ENCODE data around the gene ZBTB38. TPM values are rescaled to one million over a fixed set of nuclear protein-coding genes. Genes with fewer than 3 reads are reported as not detected.

ZBTB38 gene
- total RNA-seq, 1 experiment from 2014 or later, result 12.3 TPM

DNA sequence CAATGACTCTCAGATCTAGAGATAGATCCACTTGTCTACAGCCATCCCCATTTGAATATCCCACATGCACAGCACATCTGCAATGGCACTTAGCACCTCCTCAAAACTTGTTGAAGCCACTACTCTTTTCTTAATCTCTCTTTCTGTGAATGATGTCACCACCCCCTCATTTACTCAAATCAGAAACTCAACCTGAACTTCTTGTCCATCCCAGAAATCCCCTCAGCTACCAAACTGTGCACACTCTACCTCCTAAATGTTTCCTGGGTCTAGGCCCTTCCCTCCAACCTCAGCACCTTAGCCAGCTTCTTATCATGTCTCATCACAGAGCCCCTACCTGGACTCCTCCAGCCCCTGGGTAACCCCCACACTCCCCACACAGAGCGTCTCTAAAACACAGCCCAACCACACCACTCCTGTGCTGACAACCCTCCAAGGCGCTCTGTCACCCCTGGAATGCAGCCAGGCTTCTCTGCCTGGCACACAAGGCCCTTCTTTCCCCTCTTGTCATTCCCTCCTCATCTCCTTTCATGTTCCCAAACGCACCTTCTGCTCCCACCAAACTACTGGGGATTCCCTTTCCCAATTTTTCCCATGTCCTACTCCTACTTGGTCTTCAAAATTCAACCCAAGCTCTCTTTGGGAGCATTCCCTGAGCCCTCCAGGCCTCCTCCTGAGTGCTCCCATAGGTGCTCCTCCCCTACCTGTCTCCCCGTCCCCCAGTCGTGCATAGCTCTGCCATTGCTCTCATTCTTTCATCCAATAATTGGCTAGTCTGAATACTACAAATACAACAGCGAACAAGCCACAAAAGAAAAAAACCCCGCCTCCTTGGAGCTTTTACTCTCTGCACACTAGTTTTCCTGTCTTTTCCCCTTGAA is 39.8 kb upstream of the ZBTB38 start:
- Mint-ChIP-seq H3K4me1 (peaks cover 20% of the 10 kb centered on the region), H3K36me3 (no peaks in the 10 kb centered on the region), H3K9me3 (no peaks in the 10 kb centered on the region), H3K27ac (no peak overlapping the region), H3K27me3 (ENCODE audit: low read depth) (no peaks in the 10 kb centered on the region), H3K4me3 (no peak overlapping the region)
- ATAC-seq, result no peak
- no peak for DNase-seq (ENCODE audit: low spot score)
- CTCF ChIA-PET, result no interaction called here
- POLR2A ChIA-PET, result no interaction called here
- TF ChIP-seq ETV6 (CRISPR knock-in tag; IDR thresholded peaks at IDR 0.05), result no peak

DNA sequence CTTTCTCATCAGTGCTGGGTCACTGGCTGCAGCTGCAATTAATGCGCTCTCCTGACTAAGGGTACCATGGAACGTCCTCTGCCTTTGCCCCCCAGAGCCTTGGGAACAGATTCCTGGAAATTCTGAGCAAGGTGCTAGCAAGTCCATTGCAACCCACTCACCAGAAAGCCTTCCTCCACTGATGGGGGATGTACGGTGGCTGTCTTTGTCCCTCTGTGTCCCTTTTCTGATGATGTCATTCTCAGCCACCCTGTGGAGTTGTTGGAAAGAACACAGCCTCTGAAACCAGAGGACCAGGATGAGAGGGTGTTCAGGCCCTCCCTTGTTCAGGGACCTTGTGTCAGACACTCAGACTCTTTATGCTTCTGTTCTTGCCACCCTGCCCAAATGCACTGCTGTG is 38.1 kb upstream of the ZBTB38 start:
- CTCF ChIA-PET, result no interaction called here
- Mint-ChIP-seq H3K36me3 (no peaks in the 10 kb centered on the region), H3K4me3 (no peak overlapping the region), H3K9me3 (no peaks in the 10 kb centered on the region), H3K27me3 (ENCODE audit: low read depth) (no peaks in the 10 kb centered on the region), H3K27ac (no peak overlapping the region), H3K4me1 (peaks cover 30% of the 10 kb centered on the region)
- no peak for TF ChIP-seq SP1 (CRISPR knock-in tag; conservative IDR thresholded peaks at IDR 0.05)
- TF ChIP-seq ESRRA (CRISPR knock-in tag; IDR thresholded peaks at IDR 0.05; ENCODE audit: borderline replicate concordance), result no peak
- TF ChIP-seq NR2C2 (CRISPR knock-in tag; IDR thresholded peaks at IDR 0.05), result no peak
- TF ChIP-seq MLX (CRISPR knock-in tag; IDR thresholded peaks at IDR 0.05), result no peak
- POLR2A ChIA-PET, result interaction anchor here (0.5 to 0.6 kb wide), 2 partner anchors 350 to 545 kb away, joined by 4 to 9 read pairs; no protein-coding TSS in a partner anchor
- DNase-seq (ENCODE audit: low spot score) (no peak), ATAC-seq (no peak)

DNA sequence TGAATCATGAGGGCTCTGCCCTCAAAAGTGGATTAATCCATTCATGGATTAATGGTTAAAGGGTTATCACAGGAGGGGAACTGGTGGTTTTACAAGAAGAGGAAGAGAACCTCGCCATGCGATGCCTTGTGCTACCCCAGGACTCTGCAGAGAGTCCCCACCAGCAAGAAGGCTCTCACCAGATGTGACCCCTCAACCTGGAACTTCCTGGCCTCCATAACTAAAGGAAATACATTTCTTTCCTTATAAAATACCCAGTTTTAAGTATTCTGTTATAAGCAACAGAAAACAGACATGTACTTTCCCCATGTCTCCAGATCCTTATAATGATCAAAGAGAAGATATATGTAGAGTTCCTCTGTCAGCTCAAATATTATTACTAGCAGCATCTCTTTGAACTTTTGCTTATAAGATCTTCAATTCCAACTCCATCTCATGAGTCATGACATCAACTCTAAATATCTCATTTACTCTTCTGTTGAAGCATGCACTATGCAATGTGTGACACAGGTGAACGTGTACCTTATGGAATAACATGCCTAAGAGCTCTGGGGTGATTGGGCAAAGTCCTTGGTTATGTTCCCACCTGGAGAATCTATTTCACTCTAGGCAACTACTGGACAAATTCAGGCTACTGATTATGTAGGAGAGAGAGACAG is 37.5 kb upstream of the ZBTB38 start:
- ChIA-PET POLR2A (interaction anchor here (0.6 kb wide), 1 partner anchor 349 kb away, joined by 9 read pairs; no protein-coding TSS in a partner anchor), CTCF (interaction anchor here (1.8 kb wide), 1 partner anchor 22 kb away, joined by 4 read pairs; no protein-coding TSS in a partner anchor)
- peaks cover 32% of the 10 kb centered on the region for H3K4me1 Mint-ChIP-seq
- no peak overlapping the region for H3K27ac Mint-ChIP-seq
- no peaks in the 10 kb centered on the region for H3K36me3 Mint-ChIP-seq
- H3K27me3 Mint-ChIP-seq (ENCODE audit: low read depth), result no peaks in the 10 kb centered on the region
- no peak overlapping the region for H3K4me3 Mint-ChIP-seq
- no peaks in the 10 kb centered on the region for H3K9me3 Mint-ChIP-seq
- ATAC-seq (no peak), DNase-seq (ENCODE audit: low spot score) (no peak)
- TF ChIP-seq, protein P1, sequence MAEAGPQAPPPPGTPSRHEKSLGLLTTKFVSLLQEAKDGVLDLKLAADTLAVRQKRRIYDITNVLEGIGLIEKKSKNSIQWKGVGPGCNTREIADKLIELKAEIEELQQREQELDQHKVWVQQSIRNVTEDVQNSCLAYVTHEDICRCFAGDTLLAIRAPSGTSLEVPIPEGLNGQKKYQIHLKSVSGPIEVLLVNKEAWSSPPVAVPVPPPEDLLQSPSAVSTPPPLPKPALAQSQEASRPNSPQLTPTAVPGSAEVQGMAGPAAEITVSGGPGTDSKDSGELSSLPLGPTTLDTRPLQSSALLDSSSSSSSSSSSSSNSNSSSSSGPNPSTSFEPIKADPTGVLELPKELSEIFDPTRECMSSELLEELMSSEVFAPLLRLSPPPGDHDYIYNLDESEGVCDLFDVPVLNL (CRISPR knock-in tag; IDR thresholded peaks at IDR 0.05; ENCODE audit: borderline replicate concordance, low read depth), result no peak
- TF ChIP-seq ZNF121 (CRISPR knock-in tag; IDR thresholded peaks at IDR 0.05) (no peak), HMGA2 (CRISPR knock-in tag; IDR thresholded peaks at IDR 0.05) (no peak), ZBTB21 (CRISPR knock-in tag; IDR thresholded peaks at IDR 0.05; ENCODE audit: borderline replicate concordance) (no peak), CREM (CRISPR knock-in tag; IDR thresholded peaks at IDR 0.05) (no peak), ZNF396 (CRISPR knock-in tag; IDR thresholded peaks at IDR 0.05; ENCODE audit: borderline replicate concordance) (no peak), ATF6 (CRISPR knock-in tag; IDR thresholded peaks at IDR 0.05) (no peak), ELF4 (CRISPR knock-in tag; IDR thresholded peaks at IDR 0.05; ENCODE audit: low read depth) (no peak), ZBTB43 (CRISPR knock-in tag; IDR thresholded peaks at IDR 0.05) (no peak), JAZF1 (CRISPR knock-in tag; IDR thresholded peaks at IDR 0.05) (no peak)
- TF ChIP-seq, protein P2, sequence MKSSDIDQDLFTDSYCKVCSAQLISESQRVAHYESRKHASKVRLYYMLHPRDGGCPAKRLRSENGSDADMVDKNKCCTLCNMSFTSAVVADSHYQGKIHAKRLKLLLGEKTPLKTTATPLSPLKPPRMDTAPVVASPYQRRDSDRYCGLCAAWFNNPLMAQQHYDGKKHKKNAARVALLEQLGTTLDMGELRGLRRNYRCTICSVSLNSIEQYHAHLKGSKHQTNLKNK (CRISPR knock-in tag; IDR thresholded peaks at IDR 0.05), result no peak
- TF ChIP-seq, protein P3, sequence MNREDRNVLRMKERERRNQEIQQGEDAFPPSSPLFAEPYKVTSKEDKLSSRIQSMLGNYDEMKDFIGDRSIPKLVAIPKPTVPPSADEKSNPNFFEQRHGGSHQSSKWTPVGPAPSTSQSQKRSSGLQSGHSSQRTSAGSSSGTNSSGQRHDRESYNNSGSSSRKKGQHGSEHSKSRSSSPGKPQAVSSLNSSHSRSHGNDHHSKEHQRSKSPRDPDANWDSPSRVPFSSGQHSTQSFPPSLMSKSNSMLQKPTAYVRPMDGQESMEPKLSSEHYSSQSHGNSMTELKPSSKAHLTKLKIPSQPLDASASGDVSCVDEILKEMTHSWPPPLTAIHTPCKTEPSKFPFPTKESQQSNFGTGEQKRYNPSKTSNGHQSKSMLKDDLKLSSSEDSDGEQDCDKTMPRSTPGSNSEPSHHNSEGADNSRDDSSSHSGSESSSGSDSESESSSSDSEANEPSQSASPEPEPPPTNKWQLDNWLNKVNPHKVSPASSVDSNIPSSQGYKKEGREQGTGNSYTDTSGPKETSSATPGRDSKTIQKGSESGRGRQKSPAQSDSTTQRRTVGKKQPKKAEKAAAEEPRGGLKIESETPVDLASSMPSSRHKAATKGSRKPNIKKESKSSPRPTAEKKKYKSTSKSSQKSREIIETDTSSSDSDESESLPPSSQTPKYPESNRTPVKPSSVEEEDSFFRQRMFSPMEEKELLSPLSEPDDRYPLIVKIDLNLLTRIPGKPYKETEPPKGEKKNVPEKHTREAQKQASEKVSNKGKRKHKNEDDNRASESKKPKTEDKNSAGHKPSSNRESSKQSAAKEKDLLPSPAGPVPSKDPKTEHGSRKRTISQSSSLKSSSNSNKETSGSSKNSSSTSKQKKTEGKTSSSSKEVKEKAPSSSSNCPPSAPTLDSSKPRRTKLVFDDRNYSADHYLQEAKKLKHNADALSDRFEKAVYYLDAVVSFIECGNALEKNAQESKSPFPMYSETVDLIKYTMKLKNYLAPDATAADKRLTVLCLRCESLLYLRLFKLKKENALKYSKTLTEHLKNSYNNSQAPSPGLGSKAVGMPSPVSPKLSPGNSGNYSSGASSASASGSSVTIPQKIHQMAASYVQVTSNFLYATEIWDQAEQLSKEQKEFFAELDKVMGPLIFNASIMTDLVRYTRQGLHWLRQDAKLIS (CRISPR knock-in tag; IDR thresholded peaks at IDR 0.05; ENCODE audit: borderline replicate concordance), result no peak
